Hepatocyte (in vitro differentiated cells): ENCODE measurements around the gene SEC63. TPM values are rescaled to one million over a fixed set of nuclear protein-coding genes. Genes with fewer than 3 reads are reported as not detected.

ENCODE experiments used
- DNase-seq: peaks from one replicate; pipeline ENCODE4 v3.0.0-alpha.2; 2016; ENCODE audit warnings: low spot score
- H2AFZ ChIP-seq: fragments of 200-600 bp; sonication (generic); 2 replicates; pipeline ENCODE4 v1.6.0; 2016; ENCODE audit warnings: antibody characterized with exemption, mild to moderate bottlenecking
- H3K27ac ChIP-seq: fragments of 200-600 bp; sonication (generic); 2 replicates; pipeline ENCODE4 v1.5.1; 2016; ENCODE audit warnings: mild to moderate bottlenecking
- H3K27me3 ChIP-seq: fragments of 200-600 bp; sonication (generic); 2 replicates; pipeline ENCODE4 v1.6.1; 2016
- H3K36me3 ChIP-seq: fragments of 200-600 bp; sonication (generic); replicated peaks from 2 replicates; pipeline ENCODE4 v1.5.1; 2016; ENCODE audit warnings: low read depth; ENCODE audit not compliant: insufficient read depth
- H3K4me1 ChIP-seq: fragments of 200-600 bp; sonication (generic); 2 replicates; pipeline ENCODE4 v1.5.1; 2016; ENCODE audit warnings: mild to moderate bottlenecking, moderate library complexity; ENCODE audit not compliant: insufficient read depth
- H3K4me2 ChIP-seq: fragments of 200-600 bp; sonication (generic); 2 replicates; pipeline ENCODE4 v1.6.0; 2016
- H3K4me3 ChIP-seq: fragments of 200-600 bp; sonication (generic); 2 replicates; pipeline ENCODE4 v1.5.1; 2016; ENCODE audit warnings: mild to moderate bottlenecking
- H3K79me2 ChIP-seq: fragments of 200-600 bp; sonication (generic); 2 replicates; pipeline ENCODE4 v1.6.0; 2017; ENCODE audit warnings: mild to moderate bottlenecking
- H3K9me2 ChIP-seq: fragments of 200-600 bp; sonication (generic); replicated peaks from 2 replicates; pipeline ENCODE4 v1.6.0; 2017; ENCODE audit warnings: mild to moderate bottlenecking; ENCODE audit not compliant: insufficient read depth
- H3K9me3 ChIP-seq: fragments of 200-600 bp; sonication (generic); 2 replicates; pipeline ENCODE4 v1.5.1; 2016; ENCODE audit warnings: low read depth, mild to moderate bottlenecking
- H4K20me1 ChIP-seq: fragments of 200-600 bp; sonication (generic); 2 replicates; pipeline ENCODE4 v1.6.0; 2016; ENCODE audit warnings: mild to moderate bottlenecking; ENCODE audit not compliant: insufficient read depth, poor library complexity, severe bottlenecking
- CTCF ChIP-seq: fragments of 200-600 bp; sonication (generic); IDR thresholded peaks from 2 replicates; pipeline ENCODE4 v1.5.1; 2016; ENCODE audit warnings: antibody characterized with exemption, mild to moderate bottlenecking; ENCODE audit not compliant: poor library complexity
- EZH2 ChIP-seq: fragments of 200-600 bp; sonication (generic); IDR thresholded peaks from 2 replicates; pipeline ENCODE4 v1.6.1; 2016; ENCODE audit warnings: antibody characterized with exemption, mild to moderate bottlenecking, borderline replicate concordance
- EZH2phosphoT487 ChIP-seq: fragments of 200-600 bp; sonication (generic); IDR thresholded peaks from one replicate; pipeline ENCODE4 v1.6.1; 2018; ENCODE audit warnings: antibody characterized with exemption, mild to moderate bottlenecking, low read depth, moderate library complexity; ENCODE audit not compliant: unreplicated experiment, severe bottlenecking
- WGBS: methylation state at CpG from one replicate; pipeline ENCODE4 v1.1.6; 2016; ENCODE audit warnings: low lambda C conversion rate; ENCODE audit errors: missing lambda C conversion rate; 5-methylcytosine and 5-hydroxymethylcytosine counted together
- polyA plus RNA-seq: library from polyadenylated mRNA; unstranded; fragments of >200 nt; fragmentation: Nextera tagmentation; extraction: Ambion mirVana; gene quantifications from 2 replicates; pipeline ENCODE4 v1.2.1, GENCODE V29; 2016
- total RNA-seq: library from RNA; depleted of rRNA; stranded (reverse); fragments of >200 nt; gene quantifications from 2 replicates; pipeline ENCODE4 v1.2.3, GENCODE V29; 2014

SEC63 gene
- total and polyA plus RNA-seq, 2 experiments from 2014 or later: 36.6 to 131 TPM

GRCh38 chr6:107846262-107846795 lies 111.7 kb downstream of the SEC63 start:
- no peak overlapping the region for H3K27ac ChIP-seq
- H3K4me2 ChIP-seq: no peak overlapping the region
- no peak overlapping the region for H2AFZ ChIP-seq
- peaks cover 15% of the 10 kb centered on the region for H3K27me3 ChIP-seq
- DNase-seq: no peak
- no peaks in the 10 kb centered on the region for H3K79me2 ChIP-seq
- H3K4me1 ChIP-seq: no peaks in the 10 kb centered on the region
- H3K36me3 ChIP-seq: no peaks in the 10 kb centered on the region
- H4K20me1 ChIP-seq: no peaks in the 10 kb centered on the region
- TF ChIP-seq CTCF (no peak), EZH2phosphoT487 (no peak), EZH2 (no peak)
- H3K9me2 ChIP-seq: no peaks in the 10 kb centered on the region
- 59% methylated on average over 4 of the region's 4 CpGs for WGBS
- H3K9me3 ChIP-seq: no peaks in the 10 kb centered on the region
- no peak overlapping the region for H3K4me3 ChIP-seq

GRCh38 chr6:107845777-107846176 lies 112.2 kb downstream of the SEC63 start:
- Histone ChIP-seq H3K9me2 (no peaks in the 10 kb centered on the region), H3K27ac (no peak overlapping the region), H2AFZ (no peak overlapping the region), H4K20me1 (no peaks in the 10 kb centered on the region), H3K4me2 (no peak overlapping the region), H3K4me3 (no peak overlapping the region), H3K4me1 (no peaks in the 10 kb centered on the region), H3K9me3 (no peaks in the 10 kb centered on the region), H3K27me3 (peaks cover 15% of the 10 kb centered on the region), H3K79me2 (no peaks in the 10 kb centered on the region), H3K36me3 (no peaks in the 10 kb centered on the region)
- WGBS: 85% methylated on average over 7 of the region's 7 CpGs
- DNase-seq: no peak
- no peak for TF ChIP-seq CTCF
- no peak for TF ChIP-seq EZH2
- no peak for TF ChIP-seq EZH2phosphoT487

GRCh38 chr6:107843400-107843799 lies 114.6 kb downstream of the SEC63 start:
- H3K9me2 ChIP-seq: no peaks in the 10 kb centered on the region

GRCh38 chr6:107841275-107841670 lies 116.7 kb downstream of the SEC63 start:
- Histone ChIP-seq H3K9me2 (no peaks in the 10 kb centered on the region), H2AFZ (no peak overlapping the region), H3K4me3 (no peak overlapping the region), H3K9me3 (no peaks in the 10 kb centered on the region), H3K4me2 (no peak overlapping the region), H3K27me3 (no peaks in the 10 kb centered on the region), H4K20me1 (no peaks in the 10 kb centered on the region), H3K27ac (no peak overlapping the region), H3K4me1 (no peaks in the 10 kb centered on the region), H3K79me2 (no peaks in the 10 kb centered on the region), H3K36me3 (no peaks in the 10 kb centered on the region)
- TF ChIP-seq EZH2phosphoT487 (no peak), EZH2 (no peak), CTCF (no peak)
- 50% methylated on average over 5 of the region's 5 CpGs for WGBS
- no peak for DNase-seq

More at GRCh38 chr6:107843400-107843799, 114.6 kb downstream of the SEC63 start:
- Histone ChIP-seq H3K4me1 (no peaks in the 10 kb centered on the region), H3K27ac (no peak overlapping the region), H3K4me3 (no peak overlapping the region), H3K79me2 (no peaks in the 10 kb centered on the region), H3K36me3 (no peaks in the 10 kb centered on the region), H3K4me2 (no peak overlapping the region), H3K27me3 (peaks cover 15% of the 10 kb centered on the region), H3K9me3 (no peaks in the 10 kb centered on the region), H2AFZ (no peak overlapping the region), H4K20me1 (no peaks in the 10 kb centered on the region)
- WGBS: 77% methylated on average over 4 of the region's 4 CpGs
- no peak for TF ChIP-seq EZH2
- no peak for DNase-seq
